Psoas muscle (tissue), 8 donors: Measurements from ENCODE around the gene CCDC34. TPM values are rescaled to one million over a fixed set of nuclear protein-coding genes. Genes with fewer than 3 reads are reported as not detected.
A peak's percentile ranks its signal among the peaks of the same experiment; 100 is the strongest.

Experiments
- ATAC-seq, 4 donors: fragments of 200-7000 bp; cut with Tn5 transposase; one replicate each; pipeline ENCODE4 v1.9.1; 2020; ENCODE audit warnings: moderate library complexity in 3 of 4, mild to moderate bottlenecking in 2 of 4
- DNase-seq, 2 donors: peaks; one replicate each; pipeline ENCODE4 v3.0.0-alpha.2; 2020
- H3K27ac ChIP-seq: fragments of 200-600 bp; one replicate; pipeline ENCODE4 v1.8.0; 2022
- H3K27me3 ChIP-seq, 3 donors: fragments of 200-600 bp in 1 of 3; one replicate each; pipeline versions ENCODE4 v1.6.1 to v1.8.0; 2013 to 2022; ENCODE audit warnings: low read length in 2 of 3, mild to moderate bottlenecking in 2 of 3, moderate library complexity in 1 of 3; ENCODE audit not compliant: insufficient read depth in 3 of 3
- H3K36me3 ChIP-seq, 2 donors: fragments of 200-600 bp in 1 of 2; one replicate each; pipeline versions ENCODE4 v1.6.1 to v1.8.0; 2013 to 2022; ENCODE audit warnings: low read depth in 1 of 2, mild to moderate bottlenecking in 1 of 2, moderate library complexity in 1 of 2; ENCODE audit not compliant: insufficient read depth in 1 of 2
- H3K4me1 ChIP-seq: fragments of 200-600 bp; one replicate; pipeline ENCODE4 v1.8.0; 2022
- H3K4me3 ChIP-seq: fragments of 200-600 bp; one replicate; pipeline ENCODE4 v1.8.0; 2022; ENCODE audit warnings: mild to moderate bottlenecking
- H3K9me3 ChIP-seq: fragments of 200-600 bp; one replicate; pipeline ENCODE4 v1.8.0; 2022
- CTCF ChIP-seq: fragments of 200-600 bp; IDR thresholded peaks from one replicate; pipeline ENCODE4 v1.8.0; 2022; ENCODE audit warnings: antibody characterized with exemption
- WGBS, 3 donors: extraction: QIAGEN DNeasy Blood & Tissue Kit; methylation state at CpG; one replicate each; pipeline versions ENCODE4 v1.1.6 to v1.1.7; 2013; 5-methylcytosine and 5-hydroxymethylcytosine counted together
- intact Hi-C, 2 donors: fragments of 100-400 bp; cut with DNase I; formaldehyde crosslinking; loops; one replicate each; pipeline versions ENCODE4 v1.11.0 to v1.14.2; 2022
- polyA plus RNA-seq, 3 donors: library from polyadenylated mRNA; stranded (reverse); fragments of 200-250 nt; gene quantifications; one replicate each; pipeline ENCODE4 v1.2.3, GENCODE V29; 2013
- total RNA-seq, 4 donors: library from RNA; stranded (reverse); fragmentation: NEBNext Ultra II Directional in 2 of 4; extraction: Animal tissue kit (Norgen Biotek cat#: 25700) in 2 of 4; gene quantifications; one replicate each; pipeline versions ENCODE4 v1.2.1 to v1.2.4, GENCODE V29; 2021 to 2023
- donor health status: healthy with polysubstance abuse.
- donor health status: DM: no; HTN: no; CAD: no; lungs with moderate emphysema.
- donor health status: Bipolar disorder and iron deficiency.
- donor health status: healthy.
- donor health status: DM: yes; HTN: yes; CAD: no.
- donor health status: DM: no; HTN: no; CAD: no.
- donor health status: DM: no; HTN: no; CAD: no.
- donor health status: DM: yes; HTN: yes; CAD: no.

The CCDC34 gene
- total and polyA plus RNA-seq, 7 donors: 1.9 to 7.6 (median 3.4) TPM

DNA sequence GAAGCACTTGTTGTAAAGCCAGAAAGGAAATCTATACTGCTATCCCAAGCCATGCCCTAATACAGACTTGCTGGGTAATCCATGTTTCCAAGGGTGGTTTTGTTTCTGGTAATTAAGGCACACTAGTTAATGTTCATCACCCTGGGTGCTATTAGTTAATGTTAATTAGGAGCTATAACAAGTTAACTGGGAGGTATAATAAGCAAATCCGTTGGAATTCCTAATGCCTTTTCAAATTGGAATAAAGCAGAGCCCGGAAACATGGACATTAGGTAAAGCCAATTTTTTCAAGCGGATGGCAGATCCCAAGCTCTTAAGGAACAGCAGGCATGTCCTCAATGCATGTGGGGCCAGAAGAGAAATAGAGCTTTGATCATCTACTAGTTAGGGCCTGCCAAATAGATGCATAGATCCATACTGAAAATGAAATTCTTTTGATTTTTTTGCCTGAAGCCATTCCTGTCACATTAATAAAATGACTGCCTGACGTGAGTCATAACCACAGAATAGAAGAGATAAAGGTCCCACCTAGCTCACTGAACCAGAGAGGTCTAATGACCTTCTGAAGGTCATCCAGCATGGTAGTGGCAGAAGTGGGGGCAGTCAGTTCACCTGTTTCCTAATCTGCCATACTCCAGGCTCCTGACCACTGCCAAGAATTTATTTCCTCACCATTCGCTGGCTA is 28.5 kb upstream of the CCDC34 start:
- DNase-seq: no peak
- no peak overlapping the region for H3K27ac ChIP-seq
- TF ChIP-seq CTCF: no peak
- peak in 1 of 4 donors; percentile 37 for ATAC-seq
- no peaks in the 10 kb centered on the region for H3K36me3 ChIP-seq
- intact Hi-C loops: no loop called here
- peaks cover 9% of the 10 kb centered on the region for H3K4me1 ChIP-seq
- H3K27me3 ChIP-seq: no peaks in the 10 kb centered on the region
- H3K9me3 ChIP-seq: no peaks in the 10 kb centered on the region
- no peak overlapping the region for H3K4me3 ChIP-seq
- WGBS, 3 donors: 67 to 81% (median 67%) methylated on average over 5 of the region's 5 CpGs

- Histone ChIP-seq H3K9me3 (no peaks in the 10 kb centered on the region), H3K27ac (no peak overlapping the region), H3K36me3 (no peaks in the 10 kb centered on the region), H3K4me1 (peaks cover 4% of the 10 kb centered on the region), H3K4me3 (no peak overlapping the region), H3K27me3 (no peaks in the 10 kb centered on the region)
- intact Hi-C loops: no loop called here
- DNase-seq (no peak), ATAC-seq (no peak)
- no peak for TF ChIP-seq CTCF
- 82 to 89% (median 87%) methylated on average over 6 of the region's 6 CpGs for WGBS, 3 donors
Observed at GRCh38 chr11:27390318-27391295, 27.6 kb upstream of the CCDC34 start.

- no peak overlapping the region for H3K4me3 ChIP-seq
- WGBS, 3 donors: 88 to 94% (median 92%) methylated on average over 1 of the region's 1 CpG
- H3K27ac ChIP-seq: no peak overlapping the region
- no peaks in the 10 kb centered on the region for H3K9me3 ChIP-seq
- no peaks in the 10 kb centered on the region for H3K4me1 ChIP-seq
- no peak for DNase-seq
- no peak for TF ChIP-seq CTCF
- intact Hi-C loops: no loop called here
- peaks cover 0 to 11% of the 10 kb centered on the region in 2 donors for H3K36me3 ChIP-seq
- ATAC-seq: no peak
- no peaks in the 10 kb centered on the region for H3K27me3 ChIP-seq
Observed at GRCh38 chr11:27388869-27389268, 25.9 kb upstream of the CCDC34 start.

DNA sequence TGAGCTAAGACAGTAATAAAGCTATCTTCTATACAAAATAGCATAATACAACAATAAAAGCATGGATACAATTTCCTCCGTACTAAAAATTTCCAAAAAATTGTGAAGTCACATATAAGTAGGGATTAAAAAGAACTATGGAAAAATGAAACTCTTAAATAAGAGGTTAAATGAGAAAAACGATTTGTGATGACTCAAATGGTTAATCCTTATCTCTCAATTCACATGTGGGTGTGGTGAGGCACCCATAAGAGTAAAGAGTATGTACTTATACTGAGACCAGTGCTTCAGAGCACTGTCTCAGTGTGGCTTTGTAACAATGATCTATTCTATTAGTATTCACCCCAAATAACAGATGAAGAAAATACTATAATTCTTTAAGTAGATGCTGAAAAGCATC is 25.0 kb upstream of the CCDC34 start:
- no peak for TF ChIP-seq CTCF
- H3K27ac ChIP-seq: no peak overlapping the region
- intact Hi-C loops: no loop called here
- WGBS, 3 donors: 41 to 69% (median 48%) methylated on average over 2 of the region's 2 CpGs
- no peaks in the 10 kb centered on the region for H3K27me3 ChIP-seq
- DNase-seq (no peak), ATAC-seq (no peak)
- peaks cover 0 to 13% of the 10 kb centered on the region in 2 donors for H3K36me3 ChIP-seq
- no peaks in the 10 kb centered on the region for H3K9me3 ChIP-seq
- H3K4me1 ChIP-seq: no peaks in the 10 kb centered on the region
- no peak overlapping the region for H3K4me3 ChIP-seq
